HFF-Myc (cell line): ENCODE measurements around the gene PIWIL4.
"Not testable (repeated sequence)": the region's sequence is repeated elsewhere in the genome, so short reads cannot be mapped to it uniquely, and the experiment has no call there.

Experiments
- DNase-seq: peaks from one replicate; pipeline ENCODE4 v3.0.0-alpha.2; 2011; ENCODE audit warnings: low read depth; ENCODE audit errors: extremely low read depth
- H3K4me3 ChIP-seq: replicated peaks from 2 replicates; pipeline ENCODE4 v1.5.1; 2011; ENCODE audit warnings: low read depth, mild to moderate bottlenecking, control low read depth, low read length
- TF ChIP-seq, protein P1 (sequence below): IDR thresholded peaks from 2 replicates; pipeline ENCODE4 v1.5.1; 2012; ENCODE audit warnings: mild to moderate bottlenecking, low read depth, low read length, control low read depth; ENCODE audit errors: missing control alignments

PIWIL4 gene

GRCh38 chr11:94635072-94635471, 67.9 kb downstream of the PIWIL4 start:
- H3K4me3 ChIP-seq, result no peak overlapping the region
- DNase-seq, result no peak
- TF ChIP-seq, protein P1, sequence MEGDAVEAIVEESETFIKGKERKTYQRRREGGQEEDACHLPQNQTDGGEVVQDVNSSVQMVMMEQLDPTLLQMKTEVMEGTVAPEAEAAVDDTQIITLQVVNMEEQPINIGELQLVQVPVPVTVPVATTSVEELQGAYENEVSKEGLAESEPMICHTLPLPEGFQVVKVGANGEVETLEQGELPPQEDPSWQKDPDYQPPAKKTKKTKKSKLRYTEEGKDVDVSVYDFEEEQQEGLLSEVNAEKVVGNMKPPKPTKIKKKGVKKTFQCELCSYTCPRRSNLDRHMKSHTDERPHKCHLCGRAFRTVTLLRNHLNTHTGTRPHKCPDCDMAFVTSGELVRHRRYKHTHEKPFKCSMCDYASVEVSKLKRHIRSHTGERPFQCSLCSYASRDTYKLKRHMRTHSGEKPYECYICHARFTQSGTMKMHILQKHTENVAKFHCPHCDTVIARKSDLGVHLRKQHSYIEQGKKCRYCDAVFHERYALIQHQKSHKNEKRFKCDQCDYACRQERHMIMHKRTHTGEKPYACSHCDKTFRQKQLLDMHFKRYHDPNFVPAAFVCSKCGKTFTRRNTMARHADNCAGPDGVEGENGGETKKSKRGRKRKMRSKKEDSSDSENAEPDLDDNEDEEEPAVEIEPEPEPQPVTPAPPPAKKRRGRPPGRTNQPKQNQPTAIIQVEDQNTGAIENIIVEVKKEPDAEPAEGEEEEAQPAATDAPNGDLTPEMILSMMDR, result no peak

GRCh38 chr11:94636388-94636949, 69.3 kb downstream of the PIWIL4 start:
- no peak overlapping the region for H3K4me3 ChIP-seq
- DNase-seq, result no peak
- TF ChIP-seq, protein P1, result no peak

DNA sequence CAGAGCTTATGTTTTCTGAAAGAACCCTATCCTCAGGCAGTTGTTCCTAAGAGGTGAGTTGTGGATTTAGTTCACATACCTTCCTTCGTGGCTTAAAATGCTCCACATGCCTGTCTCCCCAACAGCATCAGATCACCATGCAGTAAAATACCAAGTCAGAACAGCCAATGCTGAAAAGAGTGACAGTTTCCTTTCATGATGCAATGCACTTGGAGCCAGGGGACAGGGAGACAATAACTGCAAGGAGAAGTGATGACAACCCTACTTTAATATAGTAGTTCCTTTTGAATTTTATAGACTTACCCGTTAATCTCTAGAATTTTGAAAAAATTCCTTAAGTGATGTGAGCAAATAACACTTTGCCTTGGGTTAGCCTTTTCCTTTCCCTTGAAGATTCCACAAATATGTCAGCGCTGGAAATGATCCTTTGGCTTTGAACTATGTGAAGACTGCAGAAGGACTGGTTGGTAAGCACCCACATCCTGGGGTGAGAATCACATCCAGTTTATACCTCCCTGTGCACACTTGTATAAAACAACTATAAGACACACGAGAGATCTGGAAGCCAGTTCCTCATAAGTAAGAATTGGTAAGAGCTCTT, 71.2 kb downstream of the PIWIL4 start:
- TF ChIP-seq, protein P1, result no peak
- no peak for DNase-seq
- H3K4me3 ChIP-seq, result no peak overlapping the region

GRCh38 chr11:94638902-94639373, 71.8 kb downstream of the PIWIL4 start:
- TF ChIP-seq, protein P1, result no peak
- no peak overlapping the region for H3K4me3 ChIP-seq
- DNase-seq, result no peak

- TF ChIP-seq, protein P1, result no peak
- no peak overlapping the region for H3K4me3 ChIP-seq
- DNase-seq, result no peak
These were observed 72.9 kb downstream of the PIWIL4 start for GRCh38 chr11:94639901-94640721.

DNA sequence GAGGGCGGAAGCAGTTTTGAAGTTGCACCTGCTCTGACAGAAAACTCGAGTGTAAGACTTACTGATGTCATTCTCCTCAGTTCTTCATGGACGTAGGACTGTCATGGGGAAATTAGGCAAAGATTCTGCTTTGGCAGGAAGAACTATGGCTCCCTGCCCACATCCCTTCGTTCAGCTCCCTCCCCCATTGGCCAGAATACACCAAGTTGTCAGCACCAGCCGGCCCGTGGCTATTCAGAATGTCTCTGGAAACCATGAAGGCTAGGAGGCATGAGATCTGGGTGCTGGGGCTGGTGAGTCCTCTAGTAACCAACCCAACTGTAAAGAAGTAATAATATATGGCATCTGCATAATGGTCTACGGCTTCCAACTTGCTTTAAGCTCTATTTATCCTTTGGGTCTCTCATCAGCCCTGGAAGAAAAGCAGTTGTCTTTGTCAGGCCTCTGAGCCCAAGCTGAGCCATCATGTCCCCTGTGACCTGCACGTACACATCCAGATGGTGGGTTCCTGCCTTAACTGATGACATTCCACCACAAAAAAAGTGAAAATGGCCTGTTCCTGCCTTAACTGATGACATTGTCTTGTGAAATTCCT, 74.1 kb downstream of the PIWIL4 start:
- TF ChIP-seq, protein P1, result no peak
- DNase-seq, result no peak
- no peak overlapping the region for H3K4me3 ChIP-seq

DNA sequence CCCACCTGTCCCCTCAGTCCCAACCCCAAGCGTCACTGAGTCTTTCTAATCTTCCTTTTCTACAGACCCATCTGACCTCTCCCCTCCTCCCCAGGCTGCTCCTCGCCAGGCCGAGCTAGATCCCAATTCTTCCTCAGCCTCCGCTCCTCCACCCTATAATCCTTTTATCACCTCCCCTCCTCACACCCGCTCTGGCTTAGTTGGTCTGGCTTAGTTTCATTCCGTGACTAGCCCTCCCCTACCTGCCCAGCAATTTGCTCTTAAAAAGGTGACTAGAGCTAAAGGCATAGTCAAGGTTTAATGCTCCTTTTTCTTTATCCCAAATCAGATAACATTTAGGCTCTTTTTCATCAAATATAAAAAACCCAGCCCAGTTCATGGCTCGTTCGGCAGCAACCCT, 76.0 kb downstream of the PIWIL4 start:
- not testable (repeated sequence) for DNase-seq, H3K4me3 ChIP-seq
